Measurements from ENCODE around the gene FTO.

FTO gene

GRCh38 chr16:53900667-53901066, 196.7 kb downstream of the FTO start:
- Histone ChIP-seq H3K36me3 (ENCODE audit: control insufficient read depth in 2 of 2, insufficient read depth in 2 of 2, low read length in 2 of 2) (no peaks in the 10 kb centered on the region), H3K4me3 (ENCODE audit: low read length in 2 of 2) (no peak overlapping the region), H3K9me3 (ENCODE audit: control insufficient read depth in 2 of 2, low read length in 2 of 2) (no peaks in the 10 kb centered on the region), H3K4me1 (ENCODE audit: control insufficient read depth in 2 of 2, insufficient read depth in 2 of 2, low read length in 2 of 2) (peaks cover 0 to 5% of the 10 kb centered on the region in 2 donors), H3K9ac (ENCODE audit: low read depth in 1 of 2, low read length in 2 of 2) (no peak overlapping the region), H3K27ac (ENCODE audit: low read depth in 2 of 2, low read length in 2 of 2) (no peak overlapping the region), H3K27me3 (ENCODE audit: control insufficient read depth in 2 of 2, insufficient read depth in 2 of 2, low read length in 2 of 2) (no peaks in the 10 kb centered on the region)

DNA sequence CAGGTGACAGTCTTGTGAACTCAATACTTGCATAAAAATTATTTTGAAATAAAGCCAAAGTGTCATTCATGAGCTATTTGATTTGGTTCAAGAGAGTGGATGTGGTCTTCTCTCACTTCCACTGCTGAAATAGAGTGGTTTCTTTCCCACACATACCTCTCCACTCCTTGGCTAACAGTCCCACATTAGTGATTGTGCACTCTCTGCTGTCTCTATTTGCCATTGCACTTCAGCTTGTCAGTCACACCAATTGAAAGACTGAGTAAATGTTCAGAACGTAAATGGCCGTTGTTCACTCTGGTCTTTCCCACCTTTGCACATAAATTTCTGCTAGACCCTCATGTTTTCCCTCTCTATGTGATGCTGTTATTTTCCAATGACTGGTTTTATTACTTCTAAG, 197.5 kb downstream of the FTO start:
- no peak overlapping the region for H3K4me3 ChIP-seq (ENCODE audit: low read length in 2 of 2)
- H3K9me3 ChIP-seq (ENCODE audit: control insufficient read depth in 2 of 2, low read length in 2 of 2): no peaks in the 10 kb centered on the region
- no peaks in the 10 kb centered on the region for H3K36me3 ChIP-seq (ENCODE audit: control insufficient read depth in 2 of 2, insufficient read depth in 2 of 2, low read length in 2 of 2)
- H3K27ac ChIP-seq (ENCODE audit: low read depth in 2 of 2, low read length in 2 of 2): no peak overlapping the region
- H3K4me1 ChIP-seq (ENCODE audit: control insufficient read depth in 2 of 2, insufficient read depth in 2 of 2, low read length in 2 of 2): peaks cover 0 to 5% of the 10 kb centered on the region in 2 donors
- no peaks in the 10 kb centered on the region for H3K27me3 ChIP-seq (ENCODE audit: control insufficient read depth in 2 of 2, insufficient read depth in 2 of 2, low read length in 2 of 2)
- H3K9ac ChIP-seq (ENCODE audit: low read depth in 1 of 2, low read length in 2 of 2): no peak overlapping the region

DNA sequence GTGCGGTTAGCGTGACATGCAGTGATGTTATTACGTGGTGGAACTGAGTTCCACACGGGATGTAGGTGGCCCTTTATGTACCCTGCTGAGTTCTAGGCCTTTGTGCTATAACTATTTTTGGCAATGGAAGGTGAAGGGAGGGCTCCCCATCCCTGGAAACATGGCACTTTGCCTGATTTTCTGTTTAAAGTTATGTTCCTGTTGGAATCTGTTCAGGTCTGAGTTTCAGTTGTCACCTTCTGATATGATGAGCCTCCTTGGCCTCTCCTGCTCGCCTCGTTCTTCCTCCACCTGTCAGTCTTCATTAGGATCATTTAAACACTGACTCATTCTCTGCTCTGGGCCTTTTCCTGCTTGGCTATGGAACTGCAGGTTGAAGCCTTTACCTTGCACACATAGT, 200.6 kb downstream of the FTO start:
- Histone ChIP-seq H3K9me3 (ENCODE audit: control insufficient read depth in 2 of 2, low read length in 2 of 2) (no peaks in the 10 kb centered on the region), H3K9ac (ENCODE audit: low read depth in 1 of 2, low read length in 2 of 2) (no peak overlapping the region), H3K27ac (ENCODE audit: low read depth in 2 of 2, low read length in 2 of 2) (no peak overlapping the region), H3K4me3 (ENCODE audit: low read length in 2 of 2) (no peak overlapping the region), H3K4me1 (ENCODE audit: control insufficient read depth in 2 of 2, insufficient read depth in 2 of 2, low read length in 2 of 2) (no peaks in the 10 kb centered on the region), H3K27me3 (ENCODE audit: control insufficient read depth in 2 of 2, insufficient read depth in 2 of 2, low read length in 2 of 2) (no peaks in the 10 kb centered on the region), H3K36me3 (ENCODE audit: control insufficient read depth in 2 of 2, insufficient read depth in 2 of 2, low read length in 2 of 2) (no peaks in the 10 kb centered on the region)

GRCh38 chr16:53905028-53905427, 201.1 kb downstream of the FTO start:
- Histone ChIP-seq H3K4me3 (ENCODE audit: low read length in 2 of 2) (no peak overlapping the region), H3K9me3 (ENCODE audit: control insufficient read depth in 2 of 2, low read length in 2 of 2) (no peaks in the 10 kb centered on the region), H3K27me3 (ENCODE audit: control insufficient read depth in 2 of 2, insufficient read depth in 2 of 2, low read length in 2 of 2) (no peaks in the 10 kb centered on the region), H3K27ac (ENCODE audit: low read depth in 2 of 2, low read length in 2 of 2) (no peak overlapping the region), H3K4me1 (ENCODE audit: control insufficient read depth in 2 of 2, insufficient read depth in 2 of 2, low read length in 2 of 2) (no peaks in the 10 kb centered on the region), H3K9ac (ENCODE audit: low read depth in 1 of 2, low read length in 2 of 2) (no peak overlapping the region), H3K36me3 (ENCODE audit: control insufficient read depth in 2 of 2, insufficient read depth in 2 of 2, low read length in 2 of 2) (no peaks in the 10 kb centered on the region)

- no peak overlapping the region for H3K27ac ChIP-seq (ENCODE audit: low read depth in 2 of 2, low read length in 2 of 2)
- no peaks in the 10 kb centered on the region for H3K27me3 ChIP-seq (ENCODE audit: control insufficient read depth in 2 of 2, insufficient read depth in 2 of 2, low read length in 2 of 2)
- no peaks in the 10 kb centered on the region for H3K36me3 ChIP-seq (ENCODE audit: control insufficient read depth in 2 of 2, insufficient read depth in 2 of 2, low read length in 2 of 2)
- no peaks in the 10 kb centered on the region for H3K9me3 ChIP-seq (ENCODE audit: control insufficient read depth in 2 of 2, low read length in 2 of 2)
- H3K9ac ChIP-seq (ENCODE audit: low read depth in 1 of 2, low read length in 2 of 2): no peak overlapping the region
- H3K4me3 ChIP-seq (ENCODE audit: low read length in 2 of 2): no peak overlapping the region
- no peaks in the 10 kb centered on the region for H3K4me1 ChIP-seq (ENCODE audit: control insufficient read depth in 2 of 2, insufficient read depth in 2 of 2, low read length in 2 of 2)
Observed at GRCh38 chr16:53908731-53909130, 204.8 kb downstream of the FTO start.

DNA sequence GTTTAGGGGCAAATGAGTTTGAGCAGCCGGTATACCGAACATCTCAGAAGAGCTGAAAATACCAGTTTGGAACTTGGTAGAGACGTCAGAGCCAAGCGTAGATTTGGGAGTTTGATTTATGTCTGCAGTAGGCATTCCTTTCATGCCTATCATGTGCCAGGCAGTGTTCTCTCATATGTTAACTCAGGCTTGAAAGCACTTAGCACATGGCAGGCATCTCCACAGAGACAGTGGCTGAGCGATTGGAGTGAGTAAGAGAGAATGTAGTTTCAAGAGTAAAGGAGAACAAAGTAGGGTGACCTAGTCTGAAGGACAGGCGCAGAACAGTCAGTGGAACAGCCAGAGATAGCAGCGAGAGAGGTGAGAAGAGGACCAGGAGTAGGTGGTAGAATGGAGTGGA, 207.0 kb downstream of the FTO start:
- no peak overlapping the region for H3K9ac ChIP-seq (ENCODE audit: low read depth in 1 of 2, low read length in 2 of 2)
- H3K36me3 ChIP-seq (ENCODE audit: control insufficient read depth in 2 of 2, insufficient read depth in 2 of 2, low read length in 2 of 2): no peaks in the 10 kb centered on the region
- H3K27ac ChIP-seq (ENCODE audit: low read depth in 2 of 2, low read length in 2 of 2): no peak overlapping the region
- H3K27me3 ChIP-seq (ENCODE audit: control insufficient read depth in 2 of 2, insufficient read depth in 2 of 2, low read length in 2 of 2): no peaks in the 10 kb centered on the region
- no peaks in the 10 kb centered on the region for H3K9me3 ChIP-seq (ENCODE audit: control insufficient read depth in 2 of 2, low read length in 2 of 2)
- H3K4me1 ChIP-seq (ENCODE audit: control insufficient read depth in 2 of 2, insufficient read depth in 2 of 2, low read length in 2 of 2): no peaks in the 10 kb centered on the region
- no peak overlapping the region for H3K4me3 ChIP-seq (ENCODE audit: low read length in 2 of 2)

DNA sequence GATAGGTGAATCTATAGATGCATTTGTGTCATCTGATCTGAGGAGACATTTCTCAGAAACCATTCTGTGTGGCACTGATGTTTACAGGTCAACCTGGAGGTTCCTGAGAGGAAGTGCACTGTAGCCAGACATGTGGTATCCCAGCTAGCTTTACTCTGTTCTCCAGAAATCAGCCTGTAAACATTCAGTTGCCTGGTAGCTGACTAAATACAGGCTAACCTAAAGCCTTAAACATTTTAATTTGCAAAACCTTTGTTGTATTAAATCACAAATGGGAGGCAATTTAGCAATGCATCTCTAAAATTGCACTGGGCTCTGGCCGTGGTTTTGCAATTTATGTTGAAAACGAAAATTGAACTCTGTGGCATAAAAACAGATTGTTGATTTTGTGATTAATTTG, 207.6 kb downstream of the FTO start:
- H3K27me3 ChIP-seq (ENCODE audit: control insufficient read depth in 2 of 2, insufficient read depth in 2 of 2, low read length in 2 of 2): no peaks in the 10 kb centered on the region
- no peak overlapping the region for H3K4me3 ChIP-seq (ENCODE audit: low read length in 2 of 2)
- H3K36me3 ChIP-seq (ENCODE audit: control insufficient read depth in 2 of 2, insufficient read depth in 2 of 2, low read length in 2 of 2): no peaks in the 10 kb centered on the region
- H3K9ac ChIP-seq (ENCODE audit: low read depth in 1 of 2, low read length in 2 of 2): no peak overlapping the region
- H3K27ac ChIP-seq (ENCODE audit: low read depth in 2 of 2, low read length in 2 of 2): no peak overlapping the region
- H3K9me3 ChIP-seq (ENCODE audit: control insufficient read depth in 2 of 2, low read length in 2 of 2): no peaks in the 10 kb centered on the region
- no peaks in the 10 kb centered on the region for H3K4me1 ChIP-seq (ENCODE audit: control insufficient read depth in 2 of 2, insufficient read depth in 2 of 2, low read length in 2 of 2)

DNA sequence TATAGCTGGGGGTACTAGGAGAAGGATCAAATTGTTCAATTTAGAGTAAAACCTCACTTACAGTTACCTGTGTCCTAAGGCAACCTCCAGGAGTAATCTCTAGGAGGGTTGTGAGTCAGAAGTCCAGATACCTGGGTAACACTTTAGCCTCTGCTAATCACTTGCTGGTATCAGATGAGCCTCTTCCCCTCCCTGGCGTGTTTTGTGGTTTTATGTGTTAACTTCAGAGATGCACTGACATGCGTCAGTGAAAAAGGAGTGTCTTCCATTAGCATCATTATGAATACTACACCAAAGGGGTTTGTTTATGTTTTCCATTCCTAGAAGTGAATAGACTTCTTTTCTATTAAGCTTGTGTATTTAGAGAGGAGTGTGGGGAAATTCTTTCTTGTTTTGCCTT, 208.2 kb downstream of the FTO start:
- Histone ChIP-seq H3K27ac (ENCODE audit: low read depth in 2 of 2, low read length in 2 of 2) (no peak overlapping the region), H3K4me1 (ENCODE audit: control insufficient read depth in 2 of 2, insufficient read depth in 2 of 2, low read length in 2 of 2) (no peaks in the 10 kb centered on the region)

DNA sequence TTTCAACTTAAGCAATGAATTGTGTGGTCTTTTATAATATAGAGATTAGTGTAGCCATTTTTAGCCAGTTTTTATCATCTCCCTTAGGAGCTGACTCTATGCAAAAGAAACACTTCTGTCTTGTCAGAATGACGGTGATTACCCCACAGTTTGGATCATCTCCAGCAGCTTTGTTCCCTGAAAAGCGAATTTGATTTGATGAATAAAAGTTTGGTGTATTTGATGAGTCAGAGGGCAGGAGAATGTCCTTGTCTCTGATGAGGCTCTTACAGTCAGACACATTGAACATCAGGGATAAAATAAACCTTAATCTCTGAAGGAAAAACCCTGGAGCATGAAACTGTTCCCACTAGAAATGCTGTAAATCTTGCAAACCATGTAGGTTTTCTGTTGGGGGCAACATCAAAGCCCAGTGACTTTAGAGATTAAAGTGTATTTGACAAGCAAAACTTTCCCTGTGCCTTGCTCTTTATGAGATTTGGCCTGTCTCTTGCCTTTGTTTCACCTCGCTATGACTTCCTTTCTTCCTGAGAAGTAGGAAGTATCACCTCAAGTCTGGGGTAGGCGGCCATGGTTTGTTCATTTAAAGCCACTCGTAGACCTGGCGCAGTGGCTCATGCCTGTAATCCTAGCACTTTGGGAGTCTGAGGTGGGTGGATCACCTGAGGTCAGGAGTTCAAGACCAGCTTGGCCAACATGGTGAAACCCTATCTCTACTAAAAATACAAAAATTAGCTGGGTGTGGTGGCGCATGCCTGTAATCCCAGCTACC, 209.3 kb downstream of the FTO start:
- Histone ChIP-seq H3K9ac (ENCODE audit: low read depth in 1 of 2, low read length in 2 of 2) (no peak overlapping the region), H3K27ac (ENCODE audit: low read depth in 2 of 2, low read length in 2 of 2) (no peak overlapping the region)

More for the DNA sequence above, 208.2 kb downstream of the FTO start:
- Histone ChIP-seq H3K27me3 (ENCODE audit: control insufficient read depth in 2 of 2, insufficient read depth in 2 of 2, low read length in 2 of 2) (no peaks in the 10 kb centered on the region), H3K36me3 (ENCODE audit: control insufficient read depth in 2 of 2, insufficient read depth in 2 of 2, low read length in 2 of 2) (no peaks in the 10 kb centered on the region), H3K4me3 (ENCODE audit: low read length in 2 of 2) (no peak overlapping the region), H3K9ac (ENCODE audit: low read depth in 1 of 2, low read length in 2 of 2) (no peak overlapping the region), H3K9me3 (ENCODE audit: control insufficient read depth in 2 of 2, low read length in 2 of 2) (no peaks in the 10 kb centered on the region)

DNA sequence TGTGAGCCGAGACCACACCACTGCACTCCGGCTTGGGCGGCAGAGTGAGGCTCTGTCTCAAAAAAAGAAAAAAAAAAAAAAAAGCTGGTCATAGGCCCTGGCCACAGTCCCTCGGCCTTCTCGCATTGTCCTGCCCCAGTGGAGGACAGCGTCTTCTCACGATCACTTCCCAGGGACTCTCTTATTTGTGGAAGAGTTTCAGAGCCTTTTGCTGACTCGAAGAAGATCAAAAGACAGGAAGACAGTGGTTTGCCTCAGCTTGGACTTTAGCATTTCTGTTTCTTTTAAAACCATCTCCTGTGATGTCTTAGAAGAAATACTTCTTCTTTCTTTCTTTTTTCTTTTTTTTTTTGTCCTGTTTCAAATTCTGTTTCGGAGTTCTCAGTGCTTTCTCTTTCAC, 210.0 kb downstream of the FTO start:
- Histone ChIP-seq H3K27ac (ENCODE audit: low read depth in 2 of 2, low read length in 2 of 2) (no peak overlapping the region), H3K36me3 (ENCODE audit: control insufficient read depth in 2 of 2, insufficient read depth in 2 of 2, low read length in 2 of 2) (no peaks in the 10 kb centered on the region), H3K4me3 (ENCODE audit: low read length in 2 of 2) (no peak overlapping the region), H3K9me3 (ENCODE audit: control insufficient read depth in 2 of 2, low read length in 2 of 2) (no peaks in the 10 kb centered on the region), H3K9ac (ENCODE audit: low read depth in 1 of 2, low read length in 2 of 2) (no peak overlapping the region), H3K4me1 (ENCODE audit: control insufficient read depth in 2 of 2, insufficient read depth in 2 of 2, low read length in 2 of 2) (no peaks in the 10 kb centered on the region), H3K27me3 (ENCODE audit: control insufficient read depth in 2 of 2, insufficient read depth in 2 of 2, low read length in 2 of 2) (no peaks in the 10 kb centered on the region)

More for the DNA sequence above, 209.3 kb downstream of the FTO start:
- no peaks in the 10 kb centered on the region for H3K36me3 ChIP-seq (ENCODE audit: control insufficient read depth in 2 of 2, insufficient read depth in 2 of 2, low read length in 2 of 2)
- no peaks in the 10 kb centered on the region for H3K9me3 ChIP-seq (ENCODE audit: control insufficient read depth in 2 of 2, low read length in 2 of 2)
- no peak overlapping the region for H3K4me3 ChIP-seq (ENCODE audit: low read length in 2 of 2)
- H3K27me3 ChIP-seq (ENCODE audit: control insufficient read depth in 2 of 2, insufficient read depth in 2 of 2, low read length in 2 of 2): no peaks in the 10 kb centered on the region
- no peaks in the 10 kb centered on the region for H3K4me1 ChIP-seq (ENCODE audit: control insufficient read depth in 2 of 2, insufficient read depth in 2 of 2, low read length in 2 of 2)
